ENCODE data around the gene ADGRL3.

DNA sequence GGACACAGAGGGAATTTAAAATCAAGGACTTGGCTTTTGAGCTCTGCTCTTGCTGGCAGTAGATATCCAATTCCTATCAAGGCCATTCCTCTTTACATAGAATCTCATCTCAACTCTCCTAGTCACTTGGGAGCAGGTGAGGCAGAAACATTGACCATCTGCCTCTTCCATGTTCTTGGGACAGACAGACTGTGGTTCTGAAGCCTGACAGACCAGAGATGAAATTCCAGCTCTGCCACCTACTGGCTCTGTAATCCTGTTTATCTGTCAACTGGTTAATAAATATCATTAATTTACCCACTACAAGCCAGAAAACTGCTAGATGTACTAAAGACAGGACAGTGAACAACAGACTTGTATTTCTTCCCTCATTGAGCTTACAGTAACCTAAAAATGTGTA lies 300.8 kb downstream of the ADGRL3 start:
- TF ChIP-seq, protein P1, sequence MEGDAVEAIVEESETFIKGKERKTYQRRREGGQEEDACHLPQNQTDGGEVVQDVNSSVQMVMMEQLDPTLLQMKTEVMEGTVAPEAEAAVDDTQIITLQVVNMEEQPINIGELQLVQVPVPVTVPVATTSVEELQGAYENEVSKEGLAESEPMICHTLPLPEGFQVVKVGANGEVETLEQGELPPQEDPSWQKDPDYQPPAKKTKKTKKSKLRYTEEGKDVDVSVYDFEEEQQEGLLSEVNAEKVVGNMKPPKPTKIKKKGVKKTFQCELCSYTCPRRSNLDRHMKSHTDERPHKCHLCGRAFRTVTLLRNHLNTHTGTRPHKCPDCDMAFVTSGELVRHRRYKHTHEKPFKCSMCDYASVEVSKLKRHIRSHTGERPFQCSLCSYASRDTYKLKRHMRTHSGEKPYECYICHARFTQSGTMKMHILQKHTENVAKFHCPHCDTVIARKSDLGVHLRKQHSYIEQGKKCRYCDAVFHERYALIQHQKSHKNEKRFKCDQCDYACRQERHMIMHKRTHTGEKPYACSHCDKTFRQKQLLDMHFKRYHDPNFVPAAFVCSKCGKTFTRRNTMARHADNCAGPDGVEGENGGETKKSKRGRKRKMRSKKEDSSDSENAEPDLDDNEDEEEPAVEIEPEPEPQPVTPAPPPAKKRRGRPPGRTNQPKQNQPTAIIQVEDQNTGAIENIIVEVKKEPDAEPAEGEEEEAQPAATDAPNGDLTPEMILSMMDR (IDR thresholded peaks at IDR 0.05): no peak
- TF ChIP-seq POLR2A (IDR thresholded peaks at IDR 0.05): no peak

Data from thyroid gland (tissue), 4 donors.